Spleen (tissue), 11 donors: Measurements from ENCODE around the gene TSHZ3. TPM values are rescaled to one million over a fixed set of nuclear protein-coding genes. Genes with fewer than 3 reads are reported as not detected.

Source experiments
- DNase-seq: peaks from one replicate; pipeline ENCODE4 v3.0.0-alpha.2; 2020
- H3K27ac ChIP-seq, 8 donors: fragments of 200-600 bp; sonication (generic) in 7 of 8; 1 replicate in 4 of 8; 2 replicates in 4 of 8; pipeline versions ENCODE4 v1.5.0 to v1.8.0; 2016 to 2021; ENCODE audit warnings: inconsistent platforms in 4 of 8, mild to moderate bottlenecking in 4 of 8, moderate library complexity in 1 of 8
- H3K27me3 ChIP-seq, 7 donors: fragments of 200-600 bp; sonication (generic) in 6 of 7; replicated peaks in 1 of 7; 1 replicate in 4 of 7; 2 replicates in 3 of 7; pipeline versions ENCODE4 v1.5.0 to v1.8.0; 2016 to 2021; ENCODE audit warnings: inconsistent platforms in 3 of 7, mild to moderate bottlenecking in 1 of 7
- H3K36me3 ChIP-seq, 6 donors: fragments of 200-600 bp; sonication (generic) in 5 of 6; 1 replicate in 4 of 6; 2 replicates in 2 of 6; pipeline versions ENCODE4 v1.5.0 to v1.8.0; 2016 to 2021; ENCODE audit warnings: inconsistent platforms in 2 of 6
- H3K4me1 ChIP-seq, 6 donors: fragments of 200-600 bp; sonication (generic) in 5 of 6; 1 replicate in 3 of 6; 2 replicates in 3 of 6; pipeline versions ENCODE4 v1.5.0 to v1.8.0; 2016 to 2021; ENCODE audit warnings: inconsistent platforms in 3 of 6
- H3K4me3 ChIP-seq, 8 donors: fragments of 200-600 bp; sonication (generic) in 7 of 8; 1 replicate in 4 of 8; 2 replicates in 4 of 8; pipeline versions ENCODE4 v1.5.0 to v1.8.0; 2016 to 2021; ENCODE audit warnings: inconsistent platforms in 4 of 8, mild to moderate bottlenecking in 4 of 8, moderate library complexity in 2 of 8
- H3K9me3 ChIP-seq, 8 donors: fragments of 200-600 bp; sonication (generic) in 7 of 8; 1 replicate in 4 of 8; 2 replicates in 4 of 8; pipeline versions ENCODE4 v1.5.0 to v1.8.0; 2016 to 2021; ENCODE audit warnings: inconsistent platforms in 4 of 8
- CTCF ChIP-seq, 11 experiments: fragments of 200-600 bp in 7 of 11; fragments of 450-650 bp in 4 of 11; sonication (generic) in 4 of 11; IDR thresholded peaks in 8 of 11; conservative IDR thresholded peaks in 3 of 11; 1 replicate in 7 of 11; 2 replicates in 4 of 11; pipeline versions ENCODE4 v1.4.0 to v1.8.0; 2016 to 2021; ENCODE audit warnings: antibody characterized with exemption in 11 of 11, inconsistent platforms in 4 of 11, mild to moderate bottlenecking in 1 of 11
- POLR2A ChIP-seq, 3 donors: fragments of 450-650 bp; IDR thresholded peaks; one replicate each; pipeline ENCODE4 v1.5.1; 2017; ENCODE audit warnings: antibody characterized with exemption in 3 of 3, mild to moderate bottlenecking in 1 of 3
- POLR2AphosphoS5 ChIP-seq, 3 donors: sonication (generic); formaldehyde crosslinking; IDR thresholded peaks; one replicate each; pipeline ENCODE4 v1.5.1; 2017; ENCODE audit warnings: antibody characterized with exemption in 3 of 3
- WGBS, 5 donors: extraction: QIAGEN DNeasy Blood & Tissue Kit in 3 of 5; methylation state at CpG; one replicate each; pipeline versions ENCODE4 v1.1.5 to v1.1.7; 2013 to 2018; 5-methylcytosine and 5-hydroxymethylcytosine counted together
- intact Hi-C: fragments of 100-400 bp; cut with DNase I; formaldehyde crosslinking; loops from one replicate; pipeline ENCODE4 v1.15.0; 2023; ENCODE audit warnings: low total_unique reads
- polyA plus RNA-seq, 3 donors: library from polyadenylated mRNA; stranded (reverse); fragments of 200-250 nt; gene quantifications; one replicate each; pipeline ENCODE4 v1.2.1, GENCODE V29; 2013
- total RNA-seq, 7 donors: library from RNA; depleted of rRNA in 3 of 7; stranded (reverse); fragments of >200 nt in 3 of 7; fragmentation: NEBNext Ultra II Directional in 4 of 7; extraction: Animal tissue kit (Norgen Biotek cat#: 25700) in 4 of 7; gene quantifications; one replicate each; pipeline versions ENCODE4 v1.1.0 to v1.2.1, GENCODE V29; 2016 to 2021
- donor health status: healthy with polysubstance abuse.
- donor health status: DM: no; HTN: no; CAD: no; lungs with moderate emphysema.
- donor health status: DM: no; HTN: no; CAD: no.
- donor health status: Bipolar disorder and iron deficiency.
- donor health status: healthy.
- donor health status: DM: no; HTN: no; CAD: no.
- donor health status: DM: yes; HTN: yes; CAD: no.

The TSHZ3 gene
- total and polyA plus RNA-seq, 10 donors, result 1.2 to 24.6 (median 13.4) TPM

- 79 to 90% (median 87%) methylated on average over 6 of the region's 6 CpGs for WGBS, 5 donors
- no peaks in the 10 kb centered on the region for H3K4me1 ChIP-seq
- no peak overlapping the region for H3K27ac ChIP-seq
- intact Hi-C loops, result no loop called here
- DNase-seq, result no peak
- peaks cover 0 to 4% (median 0%) of the 10 kb centered on the region in 7 donors for H3K27me3 ChIP-seq
- TF ChIP-seq CTCF (IDR thresholded peaks at IDR 0.05 in 8 of 11, conservative IDR thresholded peaks at IDR 0.05 in 3 of 11) (no peak), POLR2A (IDR thresholded peaks at IDR 0.05) (no peak), POLR2AphosphoS5 (IDR thresholded peaks at IDR 0.05) (no peak)
- no peak overlapping the region for H3K4me3 ChIP-seq
- H3K36me3 ChIP-seq, result no peaks in the 10 kb centered on the region
- H3K9me3 ChIP-seq, result no peaks in the 10 kb centered on the region
Observed at GRCh38 chr19:31390711-31391110, 41.5 kb upstream of the TSHZ3 start.

- WGBS, 5 donors, result 86 to 95% (median 91%) methylated on average over 5 of the region's 5 CpGs
- Histone ChIP-seq H3K36me3 (no peaks in the 10 kb centered on the region), H3K9me3 (no peaks in the 10 kb centered on the region), H3K4me3 (no peak overlapping the region), H3K27ac (no peak overlapping the region), H3K27me3 (peaks cover 0 to 4% (median 0%) of the 10 kb centered on the region in 7 donors), H3K4me1 (no peaks in the 10 kb centered on the region)
- no peak for TF ChIP-seq CTCF (IDR thresholded peaks at IDR 0.05 in 8 of 11, conservative IDR thresholded peaks at IDR 0.05 in 3 of 11)
- no peak for TF ChIP-seq POLR2AphosphoS5 (IDR thresholded peaks at IDR 0.05)
- no peak for TF ChIP-seq POLR2A (IDR thresholded peaks at IDR 0.05)
- DNase-seq, result no peak
- intact Hi-C loops, result no loop called here
Observed at GRCh38 chr19:31389874-31390273, 40.6 kb upstream of the TSHZ3 start.

GRCh38 chr19:31387717-31388301 is 38.6 kb upstream of the TSHZ3 start:
- no peaks in the 10 kb centered on the region for H3K9me3 ChIP-seq
- intact Hi-C loops, result no loop called here
- 78 to 88% (median 81%) methylated on average over 16 of the region's 16 CpGs for WGBS, 5 donors
- DNase-seq, result no peak
- H3K4me3 ChIP-seq, result no peak overlapping the region
- peaks cover 0 to 14% (median 0%) of the 10 kb centered on the region in 7 donors for H3K27me3 ChIP-seq
- TF ChIP-seq POLR2AphosphoS5 (IDR thresholded peaks at IDR 0.05), result no peak
- no peak for TF ChIP-seq POLR2A (IDR thresholded peaks at IDR 0.05)
- TF ChIP-seq CTCF (IDR thresholded peaks at IDR 0.05 in 8 of 11, conservative IDR thresholded peaks at IDR 0.05 in 3 of 11), result no peak
- H3K36me3 ChIP-seq, result no peaks in the 10 kb centered on the region
- no peaks in the 10 kb centered on the region for H3K4me1 ChIP-seq
- no peak overlapping the region for H3K27ac ChIP-seq

- H3K36me3 ChIP-seq, result no peaks in the 10 kb centered on the region
- intact Hi-C loops, result no loop called here
- no peaks in the 10 kb centered on the region for H3K4me1 ChIP-seq
- H3K9me3 ChIP-seq, result no peaks in the 10 kb centered on the region
- no peak for DNase-seq
- H3K4me3 ChIP-seq, result no peak overlapping the region
- H3K27me3 ChIP-seq, result peaks cover 0 to 17% (median 0%) of the 10 kb centered on the region in 7 donors
- no peak overlapping the region for H3K27ac ChIP-seq
- no peak for TF ChIP-seq POLR2A (IDR thresholded peaks at IDR 0.05)
- WGBS, 5 donors, result 83 to 92% (median 89%) methylated on average over 8 of the region's 8 CpGs
Observed at GRCh38 chr19:31386806-31387205, 37.6 kb upstream of the TSHZ3 start.
